OCI-LY7 (cell line): ENCODE measurements around the gene YIF1B. TPM values are rescaled to one million over a fixed set of nuclear protein-coding genes. Genes with fewer than 3 reads are reported as not detected.

Experiments used
- BruUV-seq: library from RNA; stranded (reverse); fragments of 400-500 nt; replicated peaks from 2 replicates; lab custom pipeline; 2021; lab: Mats Ljungman, UMichigan
- CTCF ChIA-PET: fragments of 300-600 bp; sonication (Branson Sonifier 250); formaldehyde crosslinking; loops from one replicate; lab custom pipeline; 2022; ENCODE audit warnings: antibody characterized with exemption; ENCODE audit not compliant: unreplicated experiment; lab: Charles Lee
- POLR2A ChIA-PET: fragments of 300-600 bp; sonication (Branson Sonifier 250); formaldehyde crosslinking; loops from one replicate; lab custom pipeline; 2022; ENCODE audit warnings: antibody characterized with exemption; lab: Charles Lee
- DNase-seq: peaks from one replicate; pipeline ENCODE4 v3.0.0-alpha.2; 2015; ENCODE audit warnings: low spot score
- H2AFZ ChIP-seq: fragments of 200-600 bp; sonication (generic), shearing (Covaris generic); 2 replicates; pipeline ENCODE4 v1.6.1; 2014; ENCODE audit warnings: mild to moderate bottlenecking, antibody characterized with exemption, low read length, moderate library complexity
- H3K27ac ChIP-seq: fragments of 200-600 bp; sonication (generic); 2 replicates; pipeline ENCODE4 v1.5.1; 2014; ENCODE audit warnings: mixed run types, low read depth, mild to moderate bottlenecking, moderate library complexity, low read length, inconsistent platforms; ENCODE audit not compliant: poor library complexity, severe bottlenecking
- H3K36me3 ChIP-seq: fragments of 200-600 bp; sonication (generic); 2 replicates; pipeline ENCODE4 v1.6.1; 2014; ENCODE audit warnings: mild to moderate bottlenecking, antibody characterized with exemption, low read length, moderate library complexity, mixed read lengths; ENCODE audit not compliant: insufficient read depth
- H3K4me1 ChIP-seq: fragments of 200-600 bp; sonication (generic); 2 replicates; pipeline ENCODE4 v1.5.1; 2014; ENCODE audit warnings: mild to moderate bottlenecking, low read length; ENCODE audit not compliant: insufficient read depth, poor library complexity, severe bottlenecking
- H3K4me2 ChIP-seq: fragments of 200-600 bp; sonication (generic); 2 replicates; pipeline ENCODE4 v1.6.1; 2014; ENCODE audit warnings: mild to moderate bottlenecking, low read length
- H3K4me3 ChIP-seq: fragments of 200-600 bp; sonication (generic); 2 replicates; pipeline ENCODE4 v1.5.1; 2014; ENCODE audit warnings: mild to moderate bottlenecking, low read depth, low read length; ENCODE audit not compliant: poor library complexity, severe bottlenecking
- H3K79me2 ChIP-seq: fragments of 200-600 bp; sonication (generic); 2 replicates; pipeline ENCODE4 v1.6.1; 2016; ENCODE audit warnings: low read depth, mild to moderate bottlenecking, low read length, moderate library complexity, mixed read lengths; ENCODE audit not compliant: insufficient read depth
- H3K9me2 ChIP-seq: fragments of 200-600 bp; sonication (generic); 2 replicates; pipeline ENCODE4 v1.6.1; 2016; ENCODE audit warnings: mild to moderate bottlenecking, low read length, mixed read lengths; ENCODE audit not compliant: insufficient read depth
- H3K9me3 ChIP-seq: fragments of 200-600 bp; sonication (generic); 2 replicates; pipeline ENCODE4 v1.6.1; 2014; ENCODE audit warnings: mild to moderate bottlenecking, mixed run types, low read length, mixed read lengths
- H4K20me1 ChIP-seq: fragments of 200-600 bp; sonication (generic); 2 replicates; pipeline ENCODE4 v1.6.1; 2014; ENCODE audit warnings: mild to moderate bottlenecking, antibody characterized with exemption, low read length, moderate library complexity, mixed read lengths; ENCODE audit not compliant: insufficient read depth
- EZH2phosphoT487 ChIP-seq: fragments of 200-600 bp; sonication (generic); IDR thresholded peaks from 2 replicates; pipeline ENCODE4 v1.6.1; 2018; ENCODE audit warnings: low read depth, borderline replicate concordance, mild to moderate bottlenecking, mixed run types, antibody characterized with exemption, low read length, moderate library complexity, mixed read lengths
- intact Hi-C: fragments of 100-400 bp; cut with micrococcal nuclease; formaldehyde crosslinking; loops from one replicate; pipeline ENCODE4 v1.10.0; 2022; ENCODE audit not compliant: unreplicated experiment
- total RNA-seq, 2 experiments: library from RNA; depleted of rRNA in 1 of 2; stranded (reverse); fragments of >200 nt in 1 of 2; shearing (Covaris generic) in 1 of 2; gene quantifications; 2 replicates each; pipeline ENCODE4 v1.2.3, GENCODE V29; 2014 to 2022
- TF ChIP-seq, protein P1 (sequence below): fragments of 200-600 bp; sonication (generic); conservative IDR thresholded peaks from 2 replicates; pipeline ENCODE4 v1.5.1; 2014; ENCODE audit warnings: mild to moderate bottlenecking, antibody characterized with exemption, low read length, moderate library complexity, mixed read lengths

Gene YIF1B
- total RNA-seq, 2 experiments from 2014 or later = 64.3 to 68.3 TPM

DNA sequence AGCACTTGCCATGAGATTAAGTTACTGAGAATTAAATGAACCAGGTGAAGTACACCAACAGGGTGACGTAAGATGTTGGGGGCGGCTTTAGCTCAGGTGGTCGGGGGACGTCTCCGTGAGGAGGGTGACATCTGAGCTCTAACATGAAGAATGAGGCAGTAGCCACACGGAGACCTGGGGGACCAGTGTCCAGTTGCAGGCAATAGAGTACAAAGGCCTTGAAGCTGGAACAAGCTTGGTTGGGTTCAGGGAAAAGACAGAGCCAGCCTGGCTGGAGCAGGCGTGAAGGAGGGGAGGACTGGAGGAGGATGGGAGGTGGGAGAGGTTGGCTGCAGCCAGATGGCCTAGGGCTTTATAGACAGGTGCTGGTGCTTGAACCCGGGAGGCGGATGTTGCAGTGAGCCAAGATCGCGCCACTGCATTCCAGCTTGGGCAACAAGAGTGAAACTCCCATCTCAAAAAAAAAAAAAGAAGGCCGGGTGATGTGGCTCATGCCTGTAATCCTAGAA lies 49.8 kb downstream of the YIF1B start:
- POLR2A ChIA-PET = interaction anchor here (0.5 to 1.9 kb wide), 6 partner anchors 14 to 359 kb away, joined by 3 to 6 read pairs (median 4); partner anchors contain the start of genes PSMD8 and SIPA1L3
- no peaks in the 10 kb centered on the region for H3K9me2 ChIP-seq
- peak overlapping the region; percentile 67 for H3K4me3 ChIP-seq
- DNase-seq = no peak
- TF ChIP-seq EZH2phosphoT487 = no peak
- TF ChIP-seq, protein P1, sequence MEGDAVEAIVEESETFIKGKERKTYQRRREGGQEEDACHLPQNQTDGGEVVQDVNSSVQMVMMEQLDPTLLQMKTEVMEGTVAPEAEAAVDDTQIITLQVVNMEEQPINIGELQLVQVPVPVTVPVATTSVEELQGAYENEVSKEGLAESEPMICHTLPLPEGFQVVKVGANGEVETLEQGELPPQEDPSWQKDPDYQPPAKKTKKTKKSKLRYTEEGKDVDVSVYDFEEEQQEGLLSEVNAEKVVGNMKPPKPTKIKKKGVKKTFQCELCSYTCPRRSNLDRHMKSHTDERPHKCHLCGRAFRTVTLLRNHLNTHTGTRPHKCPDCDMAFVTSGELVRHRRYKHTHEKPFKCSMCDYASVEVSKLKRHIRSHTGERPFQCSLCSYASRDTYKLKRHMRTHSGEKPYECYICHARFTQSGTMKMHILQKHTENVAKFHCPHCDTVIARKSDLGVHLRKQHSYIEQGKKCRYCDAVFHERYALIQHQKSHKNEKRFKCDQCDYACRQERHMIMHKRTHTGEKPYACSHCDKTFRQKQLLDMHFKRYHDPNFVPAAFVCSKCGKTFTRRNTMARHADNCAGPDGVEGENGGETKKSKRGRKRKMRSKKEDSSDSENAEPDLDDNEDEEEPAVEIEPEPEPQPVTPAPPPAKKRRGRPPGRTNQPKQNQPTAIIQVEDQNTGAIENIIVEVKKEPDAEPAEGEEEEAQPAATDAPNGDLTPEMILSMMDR = no peak
- peaks cover 15% of the 10 kb centered on the region for H3K4me1 ChIP-seq
- peak overlapping the region; percentile 82; the same call in 1 of the 2 replicates for H2AFZ ChIP-seq
- peak overlapping the region; percentile 36 for H3K27ac ChIP-seq
- no peaks in the 10 kb centered on the region for H3K79me2 ChIP-seq
- H3K36me3 ChIP-seq = no peaks in the 10 kb centered on the region
- intact Hi-C loops = loop anchor here (2.0 kb wide), 1 partner anchor 51 kb away; no protein-coding TSS in a partner anchor
- peak overlapping the region; percentile 75 for H3K4me2 ChIP-seq
- H3K9me3 ChIP-seq = no peaks in the 10 kb centered on the region
- CTCF ChIA-PET = interaction anchor here (1.0 kb wide), 1 partner anchor 22 kb away, joined by 5 read pairs; no protein-coding TSS in a partner anchor
- BruUV-seq = no TSS peak
- no peaks in the 10 kb centered on the region for H4K20me1 ChIP-seq

DNA sequence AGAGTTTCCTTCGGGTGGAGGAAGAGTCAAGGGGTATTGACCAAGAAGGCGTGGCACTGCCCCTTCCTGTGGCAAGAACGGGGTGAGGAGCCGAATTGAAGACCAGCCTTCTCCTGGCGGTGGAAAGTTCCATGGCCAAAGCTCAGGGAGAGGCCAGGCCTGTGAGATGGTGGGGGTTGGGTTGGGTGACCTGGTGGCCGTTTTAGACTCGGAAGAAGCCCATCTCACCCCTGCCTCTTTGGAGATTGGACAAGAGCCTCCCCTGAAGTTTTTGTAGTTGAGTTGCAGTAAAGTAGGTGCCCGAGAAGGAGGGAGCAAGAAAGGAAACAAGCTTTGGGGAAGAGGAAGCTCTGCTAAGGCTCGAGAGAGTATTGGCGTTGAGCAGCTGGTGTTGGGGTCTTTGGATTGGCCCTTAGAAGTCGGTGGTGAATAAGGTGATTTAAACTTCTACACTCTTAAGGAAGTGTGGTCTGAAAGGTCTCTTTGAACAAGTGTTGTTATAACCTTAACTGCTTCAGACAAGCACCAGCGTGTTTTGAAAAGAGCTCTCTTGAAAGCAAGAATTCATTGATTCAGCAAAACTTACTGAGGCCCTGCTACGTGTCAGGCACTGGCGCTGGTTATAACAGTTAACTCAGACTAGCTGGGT lies 50.4 kb downstream of the YIF1B start:
- H3K4me2 ChIP-seq = peak overlapping the region; percentile 75
- H3K79me2 ChIP-seq = no peaks in the 10 kb centered on the region

More for the DNA sequence above, 50.4 kb downstream of the YIF1B start:
- intact Hi-C loops = loop anchor here (2.0 kb wide), 1 partner anchor 51 kb away; no protein-coding TSS in a partner anchor
- no peaks in the 10 kb centered on the region for H3K9me3 ChIP-seq
- peak overlapping the region; percentile 67 for H3K4me3 ChIP-seq
- peak; percentile 61 for DNase-seq
- no peak for TF ChIP-seq EZH2phosphoT487
- TF ChIP-seq, protein P1 = no peak
- peaks cover 15% of the 10 kb centered on the region for H3K4me1 ChIP-seq
- no peaks in the 10 kb centered on the region for H3K9me2 ChIP-seq
- CTCF ChIA-PET = interaction anchor here (1.0 kb wide), 1 partner anchor 21 kb away, joined by 5 read pairs; no protein-coding TSS in a partner anchor
- H2AFZ ChIP-seq = peak overlapping the region; percentile 82; the same call in 1 of the 2 replicates
- BruUV-seq = no TSS peak
- H3K27ac ChIP-seq = peak overlapping the region; percentile 36
- POLR2A ChIA-PET = interaction anchor here (0.5 to 1.9 kb wide), 6 partner anchors 13 to 358 kb away, joined by 3 to 6 read pairs (median 4); partner anchors contain the start of genes PSMD8 and SIPA1L3
- no peaks in the 10 kb centered on the region for H4K20me1 ChIP-seq
- no peaks in the 10 kb centered on the region for H3K36me3 ChIP-seq
